Measurements from ENCODE around the gene HARS1.

- TF ChIP-seq CTCF (IDR thresholded peaks at IDR 0.05; ENCODE audit: poor library complexity), result peak; percentile 37
- no peak for TF ChIP-seq EZH2phosphoT487 (IDR thresholded peaks at IDR 0.05; ENCODE audit: low read depth, severe bottlenecking, unreplicated experiment)
- TF ChIP-seq EZH2 (IDR thresholded peaks at IDR 0.05; ENCODE audit: borderline replicate concordance), result no peak
Observed at GRCh38 chr5:140734354-140734753, 43.2 kb upstream of the HARS1 start.
